GM12878 (cell line): Measurements from ENCODE around the gene TOMM20. TPM values are rescaled to one million over a fixed set of nuclear protein-coding genes. Genes with fewer than 3 reads are reported as not detected.
A peak's percentile ranks its signal among the peaks of the same experiment; 100 is the strongest.

ENCODE experiments used
- ATF3 ChIP-seq: IDR thresholded peaks from 2 replicates; pipeline ENCODE4 v1.6.1; 2011; ENCODE audit warnings: low read depth, mild to moderate bottlenecking, low read length, moderate library complexity, borderline replicate concordance; ENCODE audit errors: extremely low read depth
- BMI1 ChIP-seq: fragments of 450-650 bp; IDR thresholded peaks from 2 replicates; pipeline ENCODE4 v1.6.1; 2016; ENCODE audit warnings: mild to moderate bottlenecking, moderate library complexity, borderline replicate concordance
- CBX3 ChIP-seq: fragments of 200-600 bp; sonication (generic); IDR thresholded peaks from 2 replicates; pipeline ENCODE4 v1.6.1; 2016; ENCODE audit warnings: low read depth, borderline replicate concordance
- CHD2 ChIP-seq: IDR thresholded peaks from 2 replicates; pipeline ENCODE4 v1.6.1; 2011; ENCODE audit warnings: low read depth, low read length, improper control_type of control experiment, borderline replicate concordance
- GABPA ChIP-seq: IDR thresholded peaks from 2 replicates; pipeline ENCODE4 v1.6.1; 2014; ENCODE audit warnings: antibody characterized with exemption, low read depth, mild to moderate bottlenecking, inconsistent platforms
- HCFC1 ChIP-seq: fragments of 150-350 bp; IDR thresholded peaks from 2 replicates; pipeline ENCODE4 v1.6.1; 2014; ENCODE audit warnings: low read length
- IKZF2 ChIP-seq, 2 experiments: fragments of 450-650 bp; IDR thresholded peaks; 2 replicates each; pipeline ENCODE4 v1.6.1; 2017; ENCODE audit warnings: mild to moderate bottlenecking in 2 of 2, moderate library complexity in 2 of 2
- IRF3 ChIP-seq: fragments of 450-650 bp; IDR thresholded peaks from 2 replicates; pipeline ENCODE4 v1.6.1; 2014; ENCODE audit warnings: mild to moderate bottlenecking
- KDM1A ChIP-seq: fragments of 200-600 bp; sonication (generic); IDR thresholded peaks from 2 replicates; pipeline ENCODE4 v1.6.1; 2016; ENCODE audit warnings: borderline replicate concordance
- NBN ChIP-seq: fragments of 450-650 bp; IDR thresholded peaks from 2 replicates; pipeline ENCODE4 v1.6.1; 2016
- RCOR1 ChIP-seq: conservative IDR thresholded peaks from 2 replicates; pipeline ENCODE4 v1.6.1; 2012; ENCODE audit warnings: low read depth, low read length, improper control_type of control experiment
- RFX5 ChIP-seq: IDR thresholded peaks from 2 replicates; pipeline ENCODE4 v1.6.1; 2011; ENCODE audit warnings: low read depth, low read length, improper control_type of control experiment
- SP1 ChIP-seq: IDR thresholded peaks from one replicate; pipeline ENCODE4 v1.6.1; 2011; ENCODE audit warnings: low read depth, low read length
- ZBTB33 ChIP-seq: fragments of 450-650 bp; IDR thresholded peaks from 2 replicates; pipeline ENCODE4 v1.6.1; 2017; ENCODE audit warnings: mild to moderate bottlenecking
- polyA plus RNA-seq, 11 experiments: library from polyadenylated mRNA; depleted of rRNA in 4 of 11; unstranded in 6 of 11; stranded (reverse) in 5 of 11; fragments of >200 nt; fragmentation: Nextera tagmentation in 4 of 11; fragmentation: Illumina TruSeq in 1 of 11; extraction: Ambion mirVana in 4 of 11; extraction: Trizol in 1 of 11; gene quantifications; 1 replicate in 1 of 11; 2 replicates in 10 of 11; pipeline versions ENCODE4 v1.2.1 to v1.2.3, GENCODE V29; 2011 to 2016; ENCODE audit warnings: inconsistent platforms in 2 of 11, missing spikeins in 2 of 11, low read depth in 1 of 11
- total RNA-seq, 4 experiments: library from RNA; depleted of rRNA in 3 of 4; stranded (reverse); fragments of >200 nt in 3 of 4; fragmentation: Illumina TruSeq in 1 of 4; extraction: Trizol in 1 of 4; gene quantifications; 2 replicates each; pipeline versions ENCODE4 v1.2.1 to v1.2.3, GENCODE V29; 2013 to 2021
- TF ChIP-seq, protein P1 (sequence below): IDR thresholded peaks from 2 replicates; pipeline ENCODE4 v1.6.1; 2011; ENCODE audit warnings: borderline replicate concordance, low read depth, mild to moderate bottlenecking, moderate library complexity, low read length; ENCODE audit not compliant: insufficient read depth, poor library complexity, severe bottlenecking
- TF ChIP-seq, protein P2 (sequence below): IDR thresholded peaks from 2 replicates; pipeline ENCODE4 v1.6.1; 2012; ENCODE audit warnings: mild to moderate bottlenecking, low read depth, low read length
- TF ChIP-seq, protein P3 (sequence below): fragments of 450-650 bp; IDR thresholded peaks from 2 replicates; pipeline ENCODE4 v1.6.1; 2018; ENCODE audit warnings: mild to moderate bottlenecking, low read depth, moderate library complexity; ENCODE audit not compliant: partially characterized antibody

TOMM20 gene
- total and polyA plus RNA-seq, 10 of the 15 experiments (the other 5 are each of a cell fraction or from before 2014, with no cell fraction given) = 39.8 to 138 (median 70.1) TPM

GRCh38 chr1:235105051-235106043 lies 23.3 kb downstream of the TOMM20 start (continued):
- TF ChIP-seq ATF3 (no peak), ZBTB33 (no peak), CBX3 (no peak), NBN (no peak), IRF3 (no peak), CHD2 (no peak), HCFC1 (no peak), BMI1 (no peak), SP1 (no peak), KDM1A (no peak), RCOR1 (no peak), IKZF2 (IDR thresholded peaks at IDR 0.05) (peak; percentile 30 to 43; a peak in 2 of 4 replicates), GABPA (no peak), RFX5 (no peak)
- TF ChIP-seq, protein P1, sequence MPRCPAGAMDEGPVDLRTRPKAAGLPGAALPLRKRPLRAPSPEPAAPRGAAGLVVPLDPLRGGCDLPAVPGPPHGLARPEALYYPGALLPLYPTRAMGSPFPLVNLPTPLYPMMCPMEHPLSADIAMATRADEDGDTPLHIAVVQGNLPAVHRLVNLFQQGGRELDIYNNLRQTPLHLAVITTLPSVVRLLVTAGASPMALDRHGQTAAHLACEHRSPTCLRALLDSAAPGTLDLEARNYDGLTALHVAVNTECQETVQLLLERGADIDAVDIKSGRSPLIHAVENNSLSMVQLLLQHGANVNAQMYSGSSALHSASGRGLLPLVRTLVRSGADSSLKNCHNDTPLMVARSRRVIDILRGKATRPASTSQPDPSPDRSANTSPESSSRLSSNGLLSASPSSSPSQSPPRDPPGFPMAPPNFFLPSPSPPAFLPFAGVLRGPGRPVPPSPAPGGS = peak; percentile 74
- TF ChIP-seq, protein P2, sequence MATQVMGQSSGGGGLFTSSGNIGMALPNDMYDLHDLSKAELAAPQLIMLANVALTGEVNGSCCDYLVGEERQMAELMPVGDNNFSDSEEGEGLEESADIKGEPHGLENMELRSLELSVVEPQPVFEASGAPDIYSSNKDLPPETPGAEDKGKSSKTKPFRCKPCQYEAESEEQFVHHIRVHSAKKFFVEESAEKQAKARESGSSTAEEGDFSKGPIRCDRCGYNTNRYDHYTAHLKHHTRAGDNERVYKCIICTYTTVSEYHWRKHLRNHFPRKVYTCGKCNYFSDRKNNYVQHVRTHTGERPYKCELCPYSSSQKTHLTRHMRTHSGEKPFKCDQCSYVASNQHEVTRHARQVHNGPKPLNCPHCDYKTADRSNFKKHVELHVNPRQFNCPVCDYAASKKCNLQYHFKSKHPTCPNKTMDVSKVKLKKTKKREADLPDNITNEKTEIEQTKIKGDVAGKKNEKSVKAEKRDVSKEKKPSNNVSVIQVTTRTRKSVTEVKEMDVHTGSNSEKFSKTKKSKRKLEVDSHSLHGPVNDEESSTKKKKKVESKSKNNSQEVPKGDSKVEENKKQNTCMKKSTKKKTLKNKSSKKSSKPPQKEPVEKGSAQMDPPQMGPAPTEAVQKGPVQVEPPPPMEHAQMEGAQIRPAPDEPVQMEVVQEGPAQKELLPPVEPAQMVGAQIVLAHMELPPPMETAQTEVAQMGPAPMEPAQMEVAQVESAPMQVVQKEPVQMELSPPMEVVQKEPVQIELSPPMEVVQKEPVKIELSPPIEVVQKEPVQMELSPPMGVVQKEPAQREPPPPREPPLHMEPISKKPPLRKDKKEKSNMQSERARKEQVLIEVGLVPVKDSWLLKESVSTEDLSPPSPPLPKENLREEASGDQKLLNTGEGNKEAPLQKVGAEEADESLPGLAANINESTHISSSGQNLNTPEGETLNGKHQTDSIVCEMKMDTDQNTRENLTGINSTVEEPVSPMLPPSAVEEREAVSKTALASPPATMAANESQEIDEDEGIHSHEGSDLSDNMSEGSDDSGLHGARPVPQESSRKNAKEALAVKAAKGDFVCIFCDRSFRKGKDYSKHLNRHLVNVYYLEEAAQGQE = no peak
- TF ChIP-seq, protein P3, sequence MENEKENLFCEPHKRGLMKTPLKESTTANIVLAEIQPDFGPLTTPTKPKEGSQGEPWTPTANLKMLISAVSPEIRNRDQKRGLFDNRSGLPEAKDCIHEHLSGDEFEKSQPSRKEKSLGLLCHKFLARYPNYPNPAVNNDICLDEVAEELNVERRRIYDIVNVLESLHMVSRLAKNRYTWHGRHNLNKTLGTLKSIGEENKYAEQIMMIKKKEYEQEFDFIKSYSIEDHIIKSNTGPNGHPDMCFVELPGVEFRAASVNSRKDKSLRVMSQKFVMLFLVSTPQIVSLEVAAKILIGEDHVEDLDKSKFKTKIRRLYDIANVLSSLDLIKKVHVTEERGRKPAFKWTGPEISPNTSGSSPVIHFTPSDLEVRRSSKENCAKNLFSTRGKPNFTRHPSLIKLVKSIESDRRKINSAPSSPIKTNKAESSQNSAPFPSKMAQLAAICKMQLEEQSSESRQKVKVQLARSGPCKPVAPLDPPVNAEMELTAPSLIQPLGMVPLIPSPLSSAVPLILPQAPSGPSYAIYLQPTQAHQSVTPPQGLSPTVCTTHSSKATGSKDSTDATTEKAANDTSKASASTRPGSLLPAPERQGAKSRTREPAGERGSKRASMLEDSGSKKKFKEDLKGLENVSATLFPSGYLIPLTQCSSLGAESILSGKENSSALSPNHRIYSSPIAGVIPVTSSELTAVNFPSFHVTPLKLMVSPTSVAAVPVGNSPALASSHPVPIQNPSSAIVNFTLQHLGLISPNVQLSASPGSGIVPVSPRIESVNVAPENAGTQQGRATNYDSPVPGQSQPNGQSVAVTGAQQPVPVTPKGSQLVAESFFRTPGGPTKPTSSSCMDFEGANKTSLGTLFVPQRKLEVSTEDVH = no peak
